Measurements from ENCODE around the gene TSPAN4.

The TSPAN4 gene

GRCh38 chr11:870127-870413 lies 27.4 kb downstream of the TSPAN4 start:
- no peak overlapping the region for H3K4me3 Mint-ChIP-seq
- no peaks in the 10 kb centered on the region for H3K9me3 Mint-ChIP-seq
- no peaks in the 10 kb centered on the region for H3K4me1 Mint-ChIP-seq
- H3K36me3 Mint-ChIP-seq: peaks cover 4% of the 10 kb centered on the region
- no peak overlapping the region for H3K27ac Mint-ChIP-seq
- H3K27me3 Mint-ChIP-seq: no peaks in the 10 kb centered on the region

DNA sequence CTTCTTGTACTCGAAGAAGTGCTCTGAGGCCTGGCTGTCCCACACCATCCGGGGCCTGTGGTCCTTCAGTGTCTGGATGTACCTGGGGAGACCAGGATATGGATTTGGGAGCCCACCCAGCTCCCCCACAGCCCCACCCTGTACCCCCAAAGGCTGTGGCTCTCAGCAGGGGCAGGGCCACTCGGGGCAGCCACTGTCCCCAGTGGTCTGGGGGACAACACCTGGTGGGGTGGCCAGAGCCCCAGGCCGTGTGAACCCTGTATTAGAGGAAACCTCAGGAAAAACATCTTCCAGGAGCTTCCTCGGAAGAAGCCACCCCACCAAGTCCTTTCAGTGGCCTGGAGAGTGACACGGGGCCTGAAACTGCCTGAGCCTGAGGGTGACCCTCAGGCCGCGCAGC lies 27.8 kb downstream of the TSPAN4 start:
- Mint-ChIP-seq H3K4me3 (no peak overlapping the region), H3K27ac (no peak overlapping the region), H3K27me3 (no peaks in the 10 kb centered on the region), H3K36me3 (peaks cover 4% of the 10 kb centered on the region), H3K9me3 (no peaks in the 10 kb centered on the region), H3K4me1 (no peaks in the 10 kb centered on the region)

- peaks cover 4% of the 10 kb centered on the region for H3K36me3 Mint-ChIP-seq
- no peak overlapping the region for H3K27ac Mint-ChIP-seq
Observed at GRCh38 chr11:871472-871871, 28.8 kb downstream of the TSPAN4 start.

DNA sequence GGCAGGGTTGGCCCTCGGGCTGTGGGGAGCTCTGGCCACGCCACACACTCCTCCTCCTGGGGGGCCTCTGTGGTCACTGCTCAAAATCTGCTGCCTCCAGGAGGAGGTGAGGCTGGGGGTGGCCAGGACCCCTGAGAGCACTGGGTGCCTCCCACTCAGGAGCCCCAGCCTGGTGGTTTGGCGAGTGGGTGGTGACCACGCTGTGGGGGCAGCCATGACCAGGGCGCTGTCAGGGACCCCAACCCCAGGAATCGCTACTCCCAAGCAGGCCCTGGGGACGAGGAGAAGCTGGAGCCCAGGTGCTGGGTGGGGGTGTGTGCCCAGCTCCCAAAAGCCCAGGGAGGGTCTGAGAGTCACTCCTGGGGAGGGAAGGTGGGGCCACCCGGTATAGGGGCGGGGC lies 30.1 kb downstream of the TSPAN4 start:
- Mint-ChIP-seq H3K36me3 (peaks cover 6% of the 10 kb centered on the region), H3K27ac (no peak overlapping the region), H3K4me1 (no peaks in the 10 kb centered on the region), H3K27me3 (no peaks in the 10 kb centered on the region), H3K9me3 (no peaks in the 10 kb centered on the region), H3K4me3 (no peak overlapping the region)

More at GRCh38 chr11:871472-871871, 28.8 kb downstream of the TSPAN4 start:
- H3K27me3 Mint-ChIP-seq: no peaks in the 10 kb centered on the region
- no peaks in the 10 kb centered on the region for H3K9me3 Mint-ChIP-seq
- no peak overlapping the region for H3K4me3 Mint-ChIP-seq
- no peaks in the 10 kb centered on the region for H3K4me1 Mint-ChIP-seq

GRCh38 chr11:873706-874105 lies 31.1 kb downstream of the TSPAN4 start:
- no peaks in the 10 kb centered on the region for H3K4me1 Mint-ChIP-seq
- no peaks in the 10 kb centered on the region for H3K27me3 Mint-ChIP-seq
- H3K27ac Mint-ChIP-seq: no peak overlapping the region
- H3K36me3 Mint-ChIP-seq: peaks cover 6% of the 10 kb centered on the region
- no peaks in the 10 kb centered on the region for H3K9me3 Mint-ChIP-seq
- no peak overlapping the region for H3K4me3 Mint-ChIP-seq

GRCh38 chr11:875203-875602 lies 32.6 kb downstream of the TSPAN4 start:
- H3K27ac Mint-ChIP-seq: no peak overlapping the region
- peaks cover 6% of the 10 kb centered on the region for H3K36me3 Mint-ChIP-seq
- H3K9me3 Mint-ChIP-seq: no peaks in the 10 kb centered on the region
- no peak overlapping the region for H3K4me3 Mint-ChIP-seq
- no peaks in the 10 kb centered on the region for H3K4me1 Mint-ChIP-seq
- H3K27me3 Mint-ChIP-seq: no peaks in the 10 kb centered on the region

- no peak overlapping the region for H3K4me3 Mint-ChIP-seq
- no peaks in the 10 kb centered on the region for H3K4me1 Mint-ChIP-seq
- peak overlapping the region; percentile 43 for H3K27ac Mint-ChIP-seq
- no peaks in the 10 kb centered on the region for H3K27me3 Mint-ChIP-seq
- peaks cover 8% of the 10 kb centered on the region for H3K36me3 Mint-ChIP-seq
- H3K9me3 Mint-ChIP-seq: no peaks in the 10 kb centered on the region
Observed at GRCh38 chr11:875769-876301, 33.2 kb downstream of the TSPAN4 start.

- Mint-ChIP-seq H3K36me3 (peaks cover 8% of the 10 kb centered on the region), H3K27ac (no peak overlapping the region), H3K4me3 (no peak overlapping the region), H3K4me1 (no peaks in the 10 kb centered on the region), H3K9me3 (no peaks in the 10 kb centered on the region), H3K27me3 (no peaks in the 10 kb centered on the region)
Observed at GRCh38 chr11:876545-876944, 33.9 kb downstream of the TSPAN4 start.

GRCh38 chr11:877565-877964 lies 34.9 kb downstream of the TSPAN4 start:
- H3K9me3 Mint-ChIP-seq: no peaks in the 10 kb centered on the region
- no peaks in the 10 kb centered on the region for H3K27me3 Mint-ChIP-seq

DNA sequence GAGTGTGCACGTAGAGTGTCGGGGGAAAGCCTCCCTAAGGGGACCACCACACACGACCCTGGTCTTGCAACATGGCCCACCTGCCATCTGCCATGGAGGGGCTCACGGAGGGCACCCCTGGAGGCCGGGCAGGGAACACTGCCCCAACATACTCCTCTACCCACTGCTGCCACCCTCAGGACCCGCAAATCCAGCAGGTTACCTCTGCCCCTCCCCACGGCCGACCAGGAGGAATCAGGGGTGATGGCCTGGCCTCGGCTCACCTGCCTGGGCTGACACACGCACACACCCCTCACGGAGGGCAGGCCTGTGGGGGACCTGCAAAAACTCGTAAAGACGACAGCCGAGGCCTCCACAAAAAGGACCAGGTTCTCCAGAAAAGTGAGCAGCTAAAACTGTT lies 37.8 kb downstream of the TSPAN4 start:
- no peak overlapping the region for H3K4me3 Mint-ChIP-seq
- H3K27ac Mint-ChIP-seq: no peak overlapping the region
- no peaks in the 10 kb centered on the region for H3K9me3 Mint-ChIP-seq
- no peaks in the 10 kb centered on the region for H3K27me3 Mint-ChIP-seq
- H3K36me3 Mint-ChIP-seq: peaks cover 12% of the 10 kb centered on the region
- no peaks in the 10 kb centered on the region for H3K4me1 Mint-ChIP-seq

More at GRCh38 chr11:877565-877964, 34.9 kb downstream of the TSPAN4 start:
- Mint-ChIP-seq H3K27ac (no peak overlapping the region), H3K4me1 (no peaks in the 10 kb centered on the region), H3K4me3 (no peak overlapping the region), H3K36me3 (peaks cover 14% of the 10 kb centered on the region)

- no peaks in the 10 kb centered on the region for H3K27me3 Mint-ChIP-seq
- no peaks in the 10 kb centered on the region for H3K4me1 Mint-ChIP-seq
- no peak overlapping the region for H3K4me3 Mint-ChIP-seq
- H3K36me3 Mint-ChIP-seq: peaks cover 13% of the 10 kb centered on the region
- peak overlapping the region; percentile 70 for H3K27ac Mint-ChIP-seq
- no peaks in the 10 kb centered on the region for H3K9me3 Mint-ChIP-seq
Observed at GRCh38 chr11:882596-882995, 39.9 kb downstream of the TSPAN4 start.

DNA sequence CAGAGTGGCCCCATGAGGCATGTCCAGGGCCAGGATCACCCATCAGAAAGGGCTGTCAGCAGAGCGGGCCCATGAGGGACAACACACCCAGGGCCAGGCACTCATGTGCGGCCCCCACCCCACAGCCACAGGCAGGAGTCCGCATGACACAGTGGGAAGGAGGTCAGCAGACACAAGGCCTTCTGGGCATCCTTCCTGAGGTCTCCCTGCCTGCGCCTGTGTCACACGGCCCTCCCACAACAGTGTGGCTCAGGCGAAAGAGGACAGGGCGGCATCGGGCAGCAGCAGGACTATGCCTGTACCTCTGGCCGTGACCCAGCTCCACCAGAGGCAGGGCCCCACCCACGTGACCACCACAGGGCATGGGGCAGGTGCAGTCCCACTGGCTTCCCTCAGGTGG lies 40.9 kb downstream of the TSPAN4 start:
- peaks cover 11% of the 10 kb centered on the region for H3K36me3 Mint-ChIP-seq

DNA sequence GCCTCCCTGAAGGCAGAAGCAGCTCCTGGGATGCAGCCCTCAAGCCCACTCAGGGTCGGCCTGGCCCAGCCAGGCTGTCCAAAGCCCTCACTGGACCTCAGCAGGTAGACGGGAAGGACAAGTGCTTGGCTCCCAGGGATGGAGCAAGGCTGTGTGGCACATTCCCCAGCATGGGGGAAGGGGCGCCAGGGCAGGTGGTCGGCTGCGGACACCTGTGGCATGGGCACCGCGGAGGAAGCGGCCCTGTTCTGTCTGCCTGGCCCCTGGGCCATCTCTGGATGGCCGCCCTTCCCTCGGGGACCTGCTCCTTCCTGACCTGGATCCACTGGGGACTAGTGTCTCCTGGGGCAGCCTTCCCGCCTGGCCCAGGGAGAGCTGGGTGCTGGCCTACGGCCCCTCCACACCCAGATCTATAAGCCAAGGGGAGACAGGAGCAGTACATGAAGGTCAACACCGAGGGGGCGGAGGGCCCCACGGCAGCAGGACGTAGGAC lies 42.0 kb downstream of the TSPAN4 start:
- H3K27ac Mint-ChIP-seq: no peak overlapping the region
- no peak overlapping the region for H3K4me3 Mint-ChIP-seq
- no peaks in the 10 kb centered on the region for H3K9me3 Mint-ChIP-seq
- H3K36me3 Mint-ChIP-seq: peaks cover 11% of the 10 kb centered on the region
- H3K4me1 Mint-ChIP-seq: no peaks in the 10 kb centered on the region
- no peaks in the 10 kb centered on the region for H3K27me3 Mint-ChIP-seq

More for the DNA sequence above, 40.9 kb downstream of the TSPAN4 start:
- Mint-ChIP-seq H3K27me3 (no peaks in the 10 kb centered on the region), H3K4me1 (no peaks in the 10 kb centered on the region), H3K4me3 (no peak overlapping the region), H3K9me3 (no peaks in the 10 kb centered on the region), H3K27ac (no peak overlapping the region)

DNA sequence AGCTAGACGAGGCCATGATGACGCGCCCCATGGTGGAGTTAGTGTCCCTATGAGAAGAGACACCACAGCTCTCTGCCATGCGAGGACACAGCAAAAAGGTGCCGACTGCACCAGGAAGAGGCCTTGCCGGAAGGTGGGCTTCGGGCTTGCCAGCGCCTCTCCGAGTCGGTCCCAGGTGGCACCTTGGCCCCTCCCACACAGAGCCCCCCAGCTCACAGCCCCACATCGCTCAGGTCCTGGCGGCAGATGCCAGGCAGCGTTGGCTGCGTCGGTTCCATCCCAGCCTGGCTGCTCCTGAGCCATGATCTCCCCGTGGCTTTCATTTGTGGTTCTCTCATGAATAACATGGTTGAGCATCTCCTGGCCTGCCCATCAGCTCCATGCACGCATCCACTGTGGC lies 43.9 kb downstream of the TSPAN4 start:
- Mint-ChIP-seq H3K9me3 (no peaks in the 10 kb centered on the region), H3K4me3 (no peak overlapping the region), H3K27ac (no peak overlapping the region), H3K36me3 (peaks cover 9% of the 10 kb centered on the region), H3K27me3 (no peaks in the 10 kb centered on the region), H3K4me1 (no peaks in the 10 kb centered on the region)

- H3K36me3 Mint-ChIP-seq: peaks cover 3% of the 10 kb centered on the region
- no peak overlapping the region for H3K4me3 Mint-ChIP-seq
- no peaks in the 10 kb centered on the region for H3K4me1 Mint-ChIP-seq
- H3K9me3 Mint-ChIP-seq: no peaks in the 10 kb centered on the region
- H3K27me3 Mint-ChIP-seq: no peaks in the 10 kb centered on the region
- H3K27ac Mint-ChIP-seq: no peak overlapping the region
Observed at GRCh38 chr11:887589-887988, 44.9 kb downstream of the TSPAN4 start.

- no peaks in the 10 kb centered on the region for H3K27me3 Mint-ChIP-seq
Observed at GRCh38 chr11:888310-889212, 45.9 kb downstream of the TSPAN4 start.

More at GRCh38 chr11:888310-889212, 45.9 kb downstream of the TSPAN4 start:
- H3K4me3 Mint-ChIP-seq: no peak overlapping the region
- no peaks in the 10 kb centered on the region for H3K4me1 Mint-ChIP-seq
- H3K9me3 Mint-ChIP-seq: no peaks in the 10 kb centered on the region
- peaks cover 3% of the 10 kb centered on the region for H3K36me3 Mint-ChIP-seq
- no peak overlapping the region for H3K27ac Mint-ChIP-seq

Measured in activated naive CD4-positive, alpha-beta T cell treated with anti-CD3 and anti-CD28 coated beads, Interleukin-2, amount 50 U/mL, for 24 hours (primary cell).